Endothelial cell of umbilical vein (primary cell): ENCODE results near the gene SCRN1. TPM values are rescaled to one million over a fixed set of nuclear protein-coding genes. Genes with fewer than 3 reads are reported as not detected.

Experiments used
- BruUV-seq: library from RNA; stranded (reverse); fragments of 400-500 nt; replicated peaks from 2 replicates; lab custom pipeline; 2021; lab: Mats Ljungman, UMichigan
- CTCF ChIA-PET: fragments of 300-600, 350-600 bp; sonication (Branson Sonifier 250); formaldehyde crosslinking; loops from one replicate; lab custom pipeline; 2021; ENCODE audit warnings: antibody characterized with exemption, inconsistent platforms; lab: Charles Lee
- POLR2A ChIA-PET: fragments of 300-600, 350-600 bp; sonication (Branson Sonifier 250); formaldehyde crosslinking; loops from one replicate; lab custom pipeline; 2021; ENCODE audit warnings: antibody characterized with exemption, inconsistent platforms; lab: Charles Lee
- DNase-seq: peaks from one replicate; pipeline ENCODE4 v3.0.0-alpha.2; 2011; ENCODE audit warnings: low read depth, low spot score
- FAIRE-seq: peaks from 2 replicates; lab custom pipeline; 2011; peaks lifted over from hg19 to GRCh38; lab: Jason Lieb, UNC
- H2AFZ ChIP-seq: 2 replicates; pipeline ENCODE4 v1.6.0; 2012; ENCODE audit warnings: low read depth, low read length, control low read depth, inconsistent platforms
- H3K27ac ChIP-seq: 2 replicates; pipeline ENCODE4 v1.5.1; 2011; ENCODE audit warnings: low read depth, mild to moderate bottlenecking, control low read depth, low read length, moderate library complexity; ENCODE audit not compliant: insufficient read depth
- H3K27me3 ChIP-seq, 2 experiments: 2 replicates each; pipeline versions ENCODE4 v1.6.0 to v1.6.1; 2011; ENCODE audit warnings: low read length in 2 of 2, mixed read lengths in 1 of 2; ENCODE audit not compliant: control insufficient read depth in 2 of 2, insufficient read depth in 2 of 2
- H3K36me3 ChIP-seq, 2 experiments: 2 replicates in 1 of 2; 3 replicates in 1 of 2; pipeline ENCODE4 v1.5.1; 2011; ENCODE audit warnings: low read length in 2 of 2, mild to moderate bottlenecking in 1 of 2, moderate library complexity in 1 of 2; ENCODE audit not compliant: control insufficient read depth in 2 of 2, insufficient read depth in 2 of 2; ENCODE audit errors: extremely low read depth in 1 of 2
- H3K4me1 ChIP-seq: 3 replicates; pipeline ENCODE4 v1.5.1; 2011; ENCODE audit warnings: mild to moderate bottlenecking, low read length; ENCODE audit not compliant: control insufficient read depth, insufficient read depth; ENCODE audit errors: extremely low read depth
- H3K4me2 ChIP-seq: 2 replicates; pipeline ENCODE4 v1.6.1; 2011; ENCODE audit warnings: low read length, control low read depth, mixed read lengths; ENCODE audit not compliant: insufficient read depth
- H3K4me3 ChIP-seq, 3 experiments: fragments of 200-600 bp in 1 of 3; sonication (generic), shearing (Covaris generic) in 1 of 3; replicated peaks in 1 of 3; 2 replicates each; pipeline ENCODE4 v1.5.1; 2011 to 2016; ENCODE audit warnings: control low read depth in 3 of 3, low read length in 3 of 3, mild to moderate bottlenecking in 2 of 3, inconsistent platforms in 1 of 3, low read depth in 1 of 3, moderate library complexity in 1 of 3; ENCODE audit not compliant: insufficient read depth in 1 of 3
- H3K79me2 ChIP-seq: 2 replicates; pipeline ENCODE4 v1.6.0; 2012; ENCODE audit warnings: low read length, inconsistent platforms; ENCODE audit not compliant: control insufficient read depth, insufficient read depth
- H3K9ac ChIP-seq: replicated peaks from 2 replicates; pipeline ENCODE3; 2011; ENCODE audit warnings: low read length, control low read depth; ENCODE audit not compliant: insufficient read depth; ENCODE audit errors: extremely low read depth
- H3K9me1 ChIP-seq: replicated peaks from 3 replicates; pipeline ENCODE4 v1.6.0; 2011; ENCODE audit warnings: mild to moderate bottlenecking, low read length; ENCODE audit not compliant: control insufficient read depth, insufficient read depth; ENCODE audit errors: extremely low read depth
- H3K9me3 ChIP-seq: replicated peaks from 2 replicates; pipeline ENCODE4 v1.5.1; 2012; ENCODE audit warnings: low read length, inconsistent platforms; ENCODE audit not compliant: control insufficient read depth, insufficient read depth
- H4K20me1 ChIP-seq: replicated peaks from 2 replicates; pipeline ENCODE3; 2011; ENCODE audit warnings: mild to moderate bottlenecking, low read length; ENCODE audit not compliant: control insufficient read depth, insufficient read depth; ENCODE audit errors: extremely low read depth
- EZH2 ChIP-seq: IDR thresholded peaks from 2 replicates; pipeline ENCODE4 v1.6.1; 2012; ENCODE audit warnings: borderline replicate concordance, low read depth, mild to moderate bottlenecking, moderate library complexity, low read length, inconsistent platforms; ENCODE audit not compliant: severe bottlenecking
- FOS ChIP-seq: IDR thresholded peaks from 2 replicates; pipeline ENCODE4 v1.6.1; 2011; ENCODE audit warnings: mild to moderate bottlenecking, low read length, moderate library complexity, borderline replicate concordance; ENCODE audit not compliant: insufficient read depth
- GATA2 ChIP-seq: IDR thresholded peaks from 2 replicates; pipeline ENCODE4 v1.7.0; 2011; ENCODE audit warnings: low read depth, mild to moderate bottlenecking, moderate library complexity, mixed read lengths, low read length; ENCODE audit not compliant: insufficient read length, insufficient read depth
- JUN ChIP-seq: IDR thresholded peaks from 2 replicates; pipeline ENCODE4 v1.6.1; 2011; ENCODE audit warnings: borderline replicate concordance, low read depth; ENCODE audit not compliant: insufficient read length, insufficient read depth
- MYC ChIP-seq: IDR thresholded peaks from one replicate; pipeline ENCODE4 v1.6.1; 2011; ENCODE audit warnings: mild to moderate bottlenecking, low read depth, low read length
- POLR2A ChIP-seq: IDR thresholded peaks from 2 replicates; pipeline ENCODE4 v1.6.1; 2012; ENCODE audit warnings: low read depth, mild to moderate bottlenecking, control low read depth, low read length
- POLR2AphosphoS5 ChIP-seq: IDR thresholded peaks from 2 replicates; pipeline ENCODE4 v1.6.1; 2012; ENCODE audit warnings: low read depth, mild to moderate bottlenecking, control low read depth, low read length, moderate library complexity; ENCODE audit not compliant: insufficient read depth
- dilution Hi-C: fragments of 300-500 bp; cut with MboI; formaldehyde crosslinking; loops from one replicate; pipeline ENCODE4 v1.15.0; 2019; ENCODE audit warnings: low sequenced_read_pairs; ENCODE audit not compliant: extremely low pct_ligation_motif_present
- intact Hi-C: fragments of 100-400 bp; cut with micrococcal nuclease; formaldehyde crosslinking; loops from one replicate; pipeline ENCODE4 v1.10.0; 2022
- polyA plus RNA-seq, 4 experiments: library from polyadenylated mRNA; depleted of rRNA in 3 of 4; stranded (reverse) in 3 of 4; unstranded in 1 of 4; fragments of >200 nt; gene quantifications; 2 replicates each; pipeline versions ENCODE4 v1.2.1 to v1.2.3, GENCODE V29; 2011 to 2012; ENCODE audit warnings: missing spikeins in 1 of 4
- total RNA-seq: library from RNA; stranded (reverse); gene quantifications from 2 replicates; pipeline ENCODE4 v1.2.3, GENCODE V29; 2021
- TF ChIP-seq, protein P1 (sequence below): IDR thresholded peaks from 2 replicates; pipeline ENCODE4 v1.6.1; 2011; ENCODE audit not compliant: insufficient read depth, insufficient read length
- TF ChIP-seq, protein P2 (sequence below), 2 donors: IDR thresholded peaks; 1 replicate in 1 of 2; 2 replicates in 1 of 2; pipeline ENCODE4 v1.5.1; 2011; ENCODE audit warnings: low read length in 2 of 2, mild to moderate bottlenecking in 2 of 2, moderate library complexity in 2 of 2, control low read depth in 1 of 2, inconsistent platforms in 1 of 2, low read depth in 1 of 2; ENCODE audit not compliant: insufficient read depth in 1 of 2; ENCODE audit errors: extremely low read depth in 1 of 2

SCRN1 gene
- total and polyA plus RNA-seq, 2 donors (not counting 3 experiments of a cell fraction or from before 2014, with no cell fraction given): 57.0 to 127 TPM

DNA sequence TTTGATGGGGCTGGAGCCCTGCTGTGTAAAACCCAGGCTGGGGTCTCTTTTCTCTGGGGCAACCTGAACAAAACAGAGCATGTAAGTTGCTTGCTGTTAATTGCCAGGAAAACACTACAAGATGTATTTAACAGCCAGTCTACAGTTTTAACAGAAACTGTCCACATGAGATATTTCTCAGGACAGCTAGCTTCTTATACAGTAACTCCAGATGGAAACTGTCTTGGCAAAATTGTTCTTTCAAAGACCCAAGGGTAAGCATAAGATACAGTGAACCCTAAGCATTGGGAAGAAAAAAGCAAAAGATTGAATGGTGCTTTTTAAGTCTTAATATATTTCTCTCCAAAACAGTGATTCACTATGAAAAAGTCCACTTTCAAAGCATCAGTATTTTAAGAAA is 28.9 kb upstream of the SCRN1 start:
- no peaks in the 10 kb centered on the region for H3K27me3 ChIP-seq
- dilution Hi-C loops (no loop called here), intact Hi-C loops (no loop called here)
- H3K9me3 ChIP-seq: no peaks in the 10 kb centered on the region
- no peak overlapping the region for H3K9ac ChIP-seq
- H3K4me3 ChIP-seq: no peak overlapping the region
- H3K36me3 ChIP-seq: peaks cover 2 to 3% of the 10 kb centered on the region in 2 experiments
- no peak for DNase-seq
- H3K4me1 ChIP-seq: peaks cover 18% of the 10 kb centered on the region
- no peaks in the 10 kb centered on the region for H3K9me1 ChIP-seq
- no peak overlapping the region for H3K27ac ChIP-seq
- H3K4me2 ChIP-seq: no peak overlapping the region
- no peaks in the 10 kb centered on the region for H4K20me1 ChIP-seq
- FAIRE-seq: no peak
- no peak for TF ChIP-seq EZH2
- TF ChIP-seq JUN: no peak
- TF ChIP-seq, protein P1, sequence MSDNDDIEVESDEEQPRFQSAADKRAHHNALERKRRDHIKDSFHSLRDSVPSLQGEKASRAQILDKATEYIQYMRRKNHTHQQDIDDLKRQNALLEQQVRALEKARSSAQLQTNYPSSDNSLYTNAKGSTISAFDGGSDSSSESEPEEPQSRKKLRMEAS: no peak
- TF ChIP-seq, protein P2, sequence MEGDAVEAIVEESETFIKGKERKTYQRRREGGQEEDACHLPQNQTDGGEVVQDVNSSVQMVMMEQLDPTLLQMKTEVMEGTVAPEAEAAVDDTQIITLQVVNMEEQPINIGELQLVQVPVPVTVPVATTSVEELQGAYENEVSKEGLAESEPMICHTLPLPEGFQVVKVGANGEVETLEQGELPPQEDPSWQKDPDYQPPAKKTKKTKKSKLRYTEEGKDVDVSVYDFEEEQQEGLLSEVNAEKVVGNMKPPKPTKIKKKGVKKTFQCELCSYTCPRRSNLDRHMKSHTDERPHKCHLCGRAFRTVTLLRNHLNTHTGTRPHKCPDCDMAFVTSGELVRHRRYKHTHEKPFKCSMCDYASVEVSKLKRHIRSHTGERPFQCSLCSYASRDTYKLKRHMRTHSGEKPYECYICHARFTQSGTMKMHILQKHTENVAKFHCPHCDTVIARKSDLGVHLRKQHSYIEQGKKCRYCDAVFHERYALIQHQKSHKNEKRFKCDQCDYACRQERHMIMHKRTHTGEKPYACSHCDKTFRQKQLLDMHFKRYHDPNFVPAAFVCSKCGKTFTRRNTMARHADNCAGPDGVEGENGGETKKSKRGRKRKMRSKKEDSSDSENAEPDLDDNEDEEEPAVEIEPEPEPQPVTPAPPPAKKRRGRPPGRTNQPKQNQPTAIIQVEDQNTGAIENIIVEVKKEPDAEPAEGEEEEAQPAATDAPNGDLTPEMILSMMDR (IDR thresholded peaks at IDR 0.05; ENCODE audit: extremely low read depth in 1 of 2, insufficient read depth in 1 of 2, low read depth in 1 of 2, low read length in 2 of 2): no peak
- TF ChIP-seq FOS: no peak
- TF ChIP-seq MYC: no peak
- TF ChIP-seq GATA2: no peak
- no peak for TF ChIP-seq POLR2A
- TF ChIP-seq POLR2AphosphoS5: no peak
- BruUV-seq: no TSS peak
- ChIA-PET CTCF (no interaction called here), POLR2A (no interaction called here)
- peaks cover 5% of the 10 kb centered on the region for H3K79me2 ChIP-seq
- no peak overlapping the region for H2AFZ ChIP-seq
